ENCODE results near the gene CEP44. TPM values are rescaled to one million over a fixed set of nuclear protein-coding genes. Genes with fewer than 3 reads are reported as not detected.
"Not testable (repeated sequence)": the region's sequence is repeated elsewhere in the genome, so short reads cannot be mapped to it uniquely, and the experiment has no call there.

The CEP44 gene
- total RNA-seq, 2 experiments from 2014 or later: 19.1 to 21.2 TPM

DNA sequence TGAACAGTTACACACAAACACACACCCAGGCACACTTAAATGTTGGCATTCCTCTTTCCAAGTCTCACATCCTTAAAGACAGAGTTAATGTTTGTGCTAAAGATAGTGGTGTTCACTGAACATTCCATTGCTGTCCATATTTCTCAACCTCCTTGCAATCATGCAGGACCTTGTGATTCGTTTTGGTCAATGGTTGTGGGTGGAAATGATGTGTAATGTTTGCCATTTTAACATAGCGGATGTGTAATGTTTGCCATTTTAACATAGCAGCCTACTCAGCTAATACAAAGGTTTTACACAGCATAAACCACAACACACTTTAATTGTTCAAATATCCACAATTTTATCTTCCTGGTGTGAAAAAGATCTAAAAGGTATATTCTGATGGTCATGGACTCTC lies 93.9 kb downstream of the CEP44 start:
- CTCF ChIA-PET: interaction anchor here (0.9 kb wide), 1 partner anchor 144 kb away, joined by 3 read pairs; no protein-coding TSS in a partner anchor
- no peak overlapping the region for H3K4me3 Mint-ChIP-seq
- no peaks in the 10 kb centered on the region for H3K4me1 Mint-ChIP-seq (ENCODE audit: low read depth)
- DNase-seq: no peak
- no peaks in the 10 kb centered on the region for H3K9me3 Mint-ChIP-seq (ENCODE audit: insufficient read depth)
- no peak overlapping the region for H3K27ac Mint-ChIP-seq
- POLR2A ChIA-PET: no interaction called here
- no peak for ATAC-seq
- H3K27me3 Mint-ChIP-seq (ENCODE audit: low read depth): no peaks in the 10 kb centered on the region
- no peaks in the 10 kb centered on the region for H3K36me3 Mint-ChIP-seq (ENCODE audit: low read depth)

- no peaks in the 10 kb centered on the region for H3K4me1 Mint-ChIP-seq (ENCODE audit: low read depth)
- no peak overlapping the region for H3K4me3 Mint-ChIP-seq
- no peak overlapping the region for H3K27ac Mint-ChIP-seq
- ChIA-PET POLR2A (no interaction called here), CTCF (interaction anchor here (1.0 kb wide), 1 partner anchor 57 kb away, joined by 3 read pairs; no protein-coding TSS in a partner anchor)
- DNase-seq (no peak), ATAC-seq (no peak)
- no peaks in the 10 kb centered on the region for H3K36me3 Mint-ChIP-seq (ENCODE audit: low read depth)
- no peaks in the 10 kb centered on the region for H3K27me3 Mint-ChIP-seq (ENCODE audit: low read depth)
- no peaks in the 10 kb centered on the region for H3K9me3 Mint-ChIP-seq (ENCODE audit: insufficient read depth)
Measured at GRCh38 chr4:174378951-174379350, 95.2 kb downstream of the CEP44 start.

- H3K27ac Mint-ChIP-seq; H3K9me3 Mint-ChIP-seq (ENCODE audit: insufficient read depth); DNase-seq; H3K4me3 Mint-ChIP-seq; H3K36me3 Mint-ChIP-seq (ENCODE audit: low read depth); H3K27me3 Mint-ChIP-seq (ENCODE audit: low read depth); H3K4me1 Mint-ChIP-seq (ENCODE audit: low read depth); POLR2A ChIA-PET; ATAC-seq; CTCF ChIA-PET: not testable (repeated sequence)
Measured at GRCh38 chr4:174380206-174380605, 96.5 kb downstream of the CEP44 start.

DNA sequence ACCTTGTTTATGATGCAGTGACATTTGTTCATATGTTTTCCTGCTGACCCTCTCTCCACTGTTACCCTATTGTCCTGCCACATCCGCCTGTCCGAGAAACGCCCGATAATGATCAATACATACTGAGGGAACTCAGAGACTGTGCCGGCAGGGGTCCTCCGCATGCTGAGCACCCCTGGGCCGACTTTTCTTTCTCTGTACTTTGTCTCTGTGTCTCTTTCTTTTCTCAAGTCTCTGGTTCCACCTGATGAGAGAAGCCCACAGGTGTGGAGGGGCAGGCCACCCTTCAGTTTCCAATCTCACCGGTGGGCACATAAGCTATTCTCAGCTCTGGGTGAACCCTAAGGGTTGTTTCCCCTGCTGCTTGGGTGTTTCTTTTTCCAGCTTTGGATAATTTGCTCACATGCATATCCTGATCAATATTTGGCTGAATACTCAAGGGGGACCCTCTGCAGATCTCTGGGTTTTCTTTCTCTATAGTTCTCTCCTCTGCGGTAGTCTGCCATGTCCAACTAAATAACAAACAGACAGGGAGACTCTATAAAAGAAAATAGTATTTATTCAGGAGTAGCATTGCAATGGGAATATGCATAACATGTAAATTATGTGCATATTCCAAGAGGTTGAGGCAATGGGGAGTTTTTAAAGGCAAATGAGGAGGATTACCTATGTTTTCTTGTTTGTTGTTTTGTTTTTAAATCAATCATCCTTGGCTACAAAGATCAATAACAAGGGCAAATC lies 97.2 kb downstream of the CEP44 start:
- H3K4me1 Mint-ChIP-seq (ENCODE audit: low read depth): no peaks in the 10 kb centered on the region
- H3K9me3 Mint-ChIP-seq (ENCODE audit: insufficient read depth): no peaks in the 10 kb centered on the region
- no peak overlapping the region for H3K4me3 Mint-ChIP-seq
- no peaks in the 10 kb centered on the region for H3K27me3 Mint-ChIP-seq (ENCODE audit: low read depth)
- POLR2A ChIA-PET: no interaction called here
- DNase-seq (no peak), ATAC-seq (no peak)
- CTCF ChIA-PET: no interaction called here
- H3K36me3 Mint-ChIP-seq (ENCODE audit: low read depth): no peaks in the 10 kb centered on the region
- H3K27ac Mint-ChIP-seq: no peak overlapping the region

GRCh38 chr4:174381440-174381800 lies 97.7 kb downstream of the CEP44 start:
- ChIA-PET CTCF (no interaction called here), POLR2A (no interaction called here)
- Mint-ChIP-seq H3K4me1 (ENCODE audit: low read depth) (no peaks in the 10 kb centered on the region), H3K4me3 (no peak overlapping the region), H3K27me3 (ENCODE audit: low read depth) (no peaks in the 10 kb centered on the region), H3K9me3 (ENCODE audit: insufficient read depth) (no peaks in the 10 kb centered on the region), H3K36me3 (ENCODE audit: low read depth) (no peaks in the 10 kb centered on the region), H3K27ac (no peak overlapping the region)
- DNase-seq: no peak
- ATAC-seq: no peak

Other genes starting within 250 kb of the CEP44 start
- 10 to 100 TPM; 13.7 to 16.6 TPM for gene FBXO8, start 244 bp upstream of the CEP44 start, total RNA-seq
- gene HPGD, start 238.6 kb downstream of the CEP44 start, total RNA-seq: 10 to 100 TPM; 16.5 to 19.5 TPM

All from activated CD8-positive, alpha-beta T cell treated with anti-CD3 and anti-CD28 coated beads, Interleukin-2, amount 10 ng/mL, durations not matched to agents 7 days and 5 days (primary cell).